Measurements from ENCODE around the gene HS6ST3.

GRCh38 chr13:96810104-96810503 is 720.2 kb downstream of the HS6ST3 start:
- TF ChIP-seq CTCF (IDR thresholded peaks at IDR 0.05) = no peak
- no peak for TF ChIP-seq POLR2A (IDR thresholded peaks at IDR 0.05)

All from transverse colon (tissue), 3 donors.